ENCODE results near the gene CST11. TPM values are rescaled to one million over a fixed set of nuclear protein-coding genes. Genes with fewer than 3 reads are reported as not detected.

CST11 gene
- total and polyA plus RNA-seq, 9 of the 15 experiments (the other 6 are each of a cell fraction or from before 2014, with no cell fraction given) = not detected

Small RNA genes lying within 50 kb of the gene (small RNA-seq; reads per million reads assigned to genes)
- gene RF00019 = not detected

Other genes starting within 250 kb of the CST11 start
Only the 7 nearest of the 9 such genes appear.
- gene NXT1, start 102.1 kb downstream of the CST11 start, total RNA-seq (2014; rRNA removed) = 50.4 and 50.9 TPM in 2 replicates
- 27.5 and 31.9 TPM in 2 replicates for gene NXT1, start 102.1 kb downstream of the CST11 start, total RNA-seq (2014; rRNA removed; fragmentation: Illumina TruSeq; extraction: Trizol)
- gene NXT1, start 102.1 kb downstream of the CST11 start, total RNA-seq (2015; rRNA removed; fragmentation: Illumina TruSeq; extraction: Trizol) = 35.0 and 35.7 TPM in 2 replicates
- 30.3 and 35.7 TPM in 2 replicates for gene NXT1, start 102.1 kb downstream of the CST11 start, total RNA-seq (2021)
- 31.7 and 37.7 TPM in 2 replicates for gene NXT1, start 102.1 kb downstream of the CST11 start, polyA plus RNA-seq (2011; rRNA removed)
- gene NXT1, start 102.1 kb downstream of the CST11 start, polyA plus RNA-seq (2014; fragmentation: Illumina TruSeq; extraction: Trizol) = 35.6 and 36.1 TPM in 2 replicates
- 1 to 10 TPM; 7.7 to 8.9 TPM for gene NXT1, start 102.1 kb downstream of the CST11 start, polyA plus RNA-seq (2014; fragmentation: Nextera tagmentation; extraction: Ambion mirVana)
- 37.5 and 46.5 TPM in 2 replicates for gene NXT1, start 102.1 kb downstream of the CST11 start, polyA plus RNA-seq (2014; rRNA removed)
- gene GZF1, start 90.7 kb downstream of the CST11 start, total RNA-seq (2014; rRNA removed) = 7.0 and 9.6 TPM in 2 replicates
- gene GZF1, start 90.7 kb downstream of the CST11 start, total RNA-seq (2014; rRNA removed; fragmentation: Illumina TruSeq; extraction: Trizol) = 6.5 and 6.9 TPM in 2 replicates
- gene GZF1, start 90.7 kb downstream of the CST11 start, total RNA-seq (2015; rRNA removed; fragmentation: Illumina TruSeq; extraction: Trizol) = 6.1 and 7.9 TPM in 2 replicates
- gene GZF1, start 90.7 kb downstream of the CST11 start, total RNA-seq (2021) = 8.6 and 10.2 TPM in 2 replicates
- 15.7 and 21.9 TPM in 2 replicates for gene GZF1, start 90.7 kb downstream of the CST11 start, polyA plus RNA-seq (2011; rRNA removed)
- gene GZF1, start 90.7 kb downstream of the CST11 start, polyA plus RNA-seq (2014; fragmentation: Illumina TruSeq; extraction: Trizol) = 7.4 and 9.7 TPM in 2 replicates
- gene GZF1, start 90.7 kb downstream of the CST11 start, polyA plus RNA-seq (2014; fragmentation: Nextera tagmentation; extraction: Ambion mirVana) = 1 to 10 TPM; 1.2 to 1.8 TPM
- 9.5 and 11.9 TPM in 2 replicates for gene GZF1, start 90.7 kb downstream of the CST11 start, polyA plus RNA-seq (2014; rRNA removed)
- 5.2 and 6.5 TPM in 2 replicates for gene NAPB, start 31.4 kb downstream of the CST11 start, total RNA-seq (2014; rRNA removed)
- 5.9 and 6.9 TPM in 2 replicates for gene NAPB, start 31.4 kb downstream of the CST11 start, total RNA-seq (2014; rRNA removed; fragmentation: Illumina TruSeq; extraction: Trizol)
- 5.6 and 5.8 TPM in 2 replicates for gene NAPB, start 31.4 kb downstream of the CST11 start, total RNA-seq (2015; rRNA removed; fragmentation: Illumina TruSeq; extraction: Trizol)
- gene NAPB, start 31.4 kb downstream of the CST11 start, total RNA-seq (2021) = 4.5 and 5.0 TPM in 2 replicates
- gene NAPB, start 31.4 kb downstream of the CST11 start, polyA plus RNA-seq (2011; rRNA removed) = 7.7 and 8.4 TPM in 2 replicates
- 4.0 and 4.4 TPM in 2 replicates for gene NAPB, start 31.4 kb downstream of the CST11 start, polyA plus RNA-seq (2014; fragmentation: Illumina TruSeq; extraction: Trizol)
- 1 to 10 TPM; 1.4 to 2.3 TPM for gene NAPB, start 31.4 kb downstream of the CST11 start, polyA plus RNA-seq (2014; fragmentation: Nextera tagmentation; extraction: Ambion mirVana)
- 5.3 and 6.2 TPM in 2 replicates for gene NAPB, start 31.4 kb downstream of the CST11 start, polyA plus RNA-seq (2014; rRNA removed)
- gene CSTL1, start 13.2 kb downstream of the CST11 start, total RNA-seq (2014; rRNA removed) = not detected in 2 replicates
- gene CSTL1, start 13.2 kb downstream of the CST11 start, total RNA-seq (2014; rRNA removed; fragmentation: Illumina TruSeq; extraction: Trizol) = not detected in 2 replicates
- gene CSTL1, start 13.2 kb downstream of the CST11 start, total RNA-seq (2015; rRNA removed; fragmentation: Illumina TruSeq; extraction: Trizol) = not detected in 2 replicates
- gene CSTL1, start 13.2 kb downstream of the CST11 start, total RNA-seq (2021) = not detected in 2 replicates
- gene CSTL1, start 13.2 kb downstream of the CST11 start, polyA plus RNA-seq (2011; rRNA removed) = not detected in 2 replicates
- gene CSTL1, start 13.2 kb downstream of the CST11 start, polyA plus RNA-seq (2014; fragmentation: Illumina TruSeq; extraction: Trizol) = not detected in 2 replicates
- gene CSTL1, start 13.2 kb downstream of the CST11 start, polyA plus RNA-seq (2014; fragmentation: Nextera tagmentation; extraction: Ambion mirVana) = not detected
- gene CSTL1, start 13.2 kb downstream of the CST11 start, polyA plus RNA-seq (2014; rRNA removed) = not detected in 2 replicates
- gene CST8, start 38.2 kb upstream of the CST11 start, total RNA-seq (2014; rRNA removed) = not detected in 2 replicates
- not detected in 2 replicates for gene CST8, start 38.2 kb upstream of the CST11 start, total RNA-seq (2014; rRNA removed; fragmentation: Illumina TruSeq; extraction: Trizol)
- gene CST8, start 38.2 kb upstream of the CST11 start, total RNA-seq (2015; rRNA removed; fragmentation: Illumina TruSeq; extraction: Trizol) = not detected in 2 replicates
- gene CST8, start 38.2 kb upstream of the CST11 start, total RNA-seq (2021) = not detected in 2 replicates
- not detected in 2 replicates for gene CST8, start 38.2 kb upstream of the CST11 start, polyA plus RNA-seq (2011; rRNA removed)
- not detected in 2 replicates for gene CST8, start 38.2 kb upstream of the CST11 start, polyA plus RNA-seq (2014; fragmentation: Illumina TruSeq; extraction: Trizol)
- gene CST8, start 38.2 kb upstream of the CST11 start, polyA plus RNA-seq (2014; fragmentation: Nextera tagmentation; extraction: Ambion mirVana) = not detected
- not detected in 2 replicates for gene CST8, start 38.2 kb upstream of the CST11 start, polyA plus RNA-seq (2014; rRNA removed)
- gene CST9L, start 115.6 kb upstream of the CST11 start, total RNA-seq (2014; rRNA removed) = not detected in 2 replicates
- gene CST9L, start 115.6 kb upstream of the CST11 start, total RNA-seq (2014; rRNA removed; fragmentation: Illumina TruSeq; extraction: Trizol) = not detected in 2 replicates
- not detected in 2 replicates for gene CST9L, start 115.6 kb upstream of the CST11 start, total RNA-seq (2015; rRNA removed; fragmentation: Illumina TruSeq; extraction: Trizol)
- gene CST9L, start 115.6 kb upstream of the CST11 start, total RNA-seq (2021) = not detected in 2 replicates
- gene CST9L, start 115.6 kb upstream of the CST11 start, polyA plus RNA-seq (2011; rRNA removed) = not detected in 2 replicates
- gene CST9L, start 115.6 kb upstream of the CST11 start, polyA plus RNA-seq (2014; fragmentation: Illumina TruSeq; extraction: Trizol) = not detected in 2 replicates
- not detected for gene CST9L, start 115.6 kb upstream of the CST11 start, polyA plus RNA-seq (2014; fragmentation: Nextera tagmentation; extraction: Ambion mirVana)
- gene CST9L, start 115.6 kb upstream of the CST11 start, polyA plus RNA-seq (2014; rRNA removed) = not detected in 2 replicates
- not detected in 2 replicates for gene CST9, start 153.0 kb upstream of the CST11 start, total RNA-seq (2014; rRNA removed)
- gene CST9, start 153.0 kb upstream of the CST11 start, total RNA-seq (2014; rRNA removed; fragmentation: Illumina TruSeq; extraction: Trizol) = not detected in 2 replicates
- gene CST9, start 153.0 kb upstream of the CST11 start, total RNA-seq (2015; rRNA removed; fragmentation: Illumina TruSeq; extraction: Trizol) = not detected in 2 replicates
- gene CST9, start 153.0 kb upstream of the CST11 start, total RNA-seq (2021) = not detected in 2 replicates
- gene CST9, start 153.0 kb upstream of the CST11 start, polyA plus RNA-seq (2011; rRNA removed) = not detected in 2 replicates
- not detected in 2 replicates for gene CST9, start 153.0 kb upstream of the CST11 start, polyA plus RNA-seq (2014; fragmentation: Illumina TruSeq; extraction: Trizol)
- not detected for gene CST9, start 153.0 kb upstream of the CST11 start, polyA plus RNA-seq (2014; fragmentation: Nextera tagmentation; extraction: Ambion mirVana)
- gene CST9, start 153.0 kb upstream of the CST11 start, polyA plus RNA-seq (2014; rRNA removed) = not detected in 2 replicates